GM18502 (cell line): Measurements from ENCODE around the gene ONECUT2.

ENCODE experiments used
- ATAC-seq: cut with Tn5 transposase; IDR thresholded peaks from one replicate; pipeline ENCODE4 v1.9.1; 2021; ENCODE audit warnings: mild to moderate bottlenecking; ENCODE audit not compliant: unreplicated experiment, poor library complexity

ONECUT2 gene

GRCh38 chr18:57443247-57443646 is 8.1 kb downstream of the ONECUT2 start:
- no peak for ATAC-seq

GRCh38 chr18:57443702-57444101 is 8.5 kb downstream of the ONECUT2 start:
- no peak for ATAC-seq

- no peak for ATAC-seq
These were observed 9.2 kb downstream of the ONECUT2 start for GRCh38 chr18:57444301-57444759.

GRCh38 chr18:57445488-57446319 is 10.5 kb downstream of the ONECUT2 start:
- no peak for ATAC-seq

- no peak for ATAC-seq
These were observed 11.1 kb downstream of the ONECUT2 start for GRCh38 chr18:57446322-57446721.

- ATAC-seq: no peak
These were observed 12.0 kb downstream of the ONECUT2 start for GRCh38 chr18:57447154-57447621.

- no peak for ATAC-seq
These were observed 20.5 kb downstream of the ONECUT2 start for GRCh38 chr18:57455576-57456129.

- ATAC-seq: no peak
These were observed 26.6 kb downstream of the ONECUT2 start for GRCh38 chr18:57461652-57462269.

- no peak for ATAC-seq
These were observed 31.1 kb downstream of the ONECUT2 start for GRCh38 chr18:57466307-57466706.

- no peak for ATAC-seq
These were observed 31.7 kb downstream of the ONECUT2 start for GRCh38 chr18:57466745-57467409.

GRCh38 chr18:57469884-57470283 is 34.7 kb downstream of the ONECUT2 start:
- no peak for ATAC-seq

GRCh38 chr18:57475408-57475807 is 40.2 kb downstream of the ONECUT2 start:
- ATAC-seq: no peak

- ATAC-seq: no peak
These were observed 40.7 kb downstream of the ONECUT2 start for GRCh38 chr18:57475903-57476302.

- ATAC-seq: no peak
These were observed 45.6 kb downstream of the ONECUT2 start for GRCh38 chr18:57480733-57481132.

- ATAC-seq: no peak
These were observed 62.5 kb downstream of the ONECUT2 start for GRCh38 chr18:57497372-57498294.

GRCh38 chr18:57498682-57499256 is 63.6 kb downstream of the ONECUT2 start:
- ATAC-seq: no peak

GRCh38 chr18:57502624-57503023 is 67.5 kb downstream of the ONECUT2 start:
- ATAC-seq: no peak

- ATAC-seq: no peak
These were observed 70.1 kb downstream of the ONECUT2 start for GRCh38 chr18:57505231-57505630.

GRCh38 chr18:57516056-57516455 is 80.9 kb downstream of the ONECUT2 start:
- no peak for ATAC-seq
